Inflammatory macrophage treated with lipopolysaccharide for 1 hour (primary cell): ENCODE data around the gene LYSMD4.

Source experiments
- DNase-seq, 2 donors: peaks; one replicate each; pipeline ENCODE4 v3.0.0-alpha.2; 2020 to 2022

Gene LYSMD4

DNA sequence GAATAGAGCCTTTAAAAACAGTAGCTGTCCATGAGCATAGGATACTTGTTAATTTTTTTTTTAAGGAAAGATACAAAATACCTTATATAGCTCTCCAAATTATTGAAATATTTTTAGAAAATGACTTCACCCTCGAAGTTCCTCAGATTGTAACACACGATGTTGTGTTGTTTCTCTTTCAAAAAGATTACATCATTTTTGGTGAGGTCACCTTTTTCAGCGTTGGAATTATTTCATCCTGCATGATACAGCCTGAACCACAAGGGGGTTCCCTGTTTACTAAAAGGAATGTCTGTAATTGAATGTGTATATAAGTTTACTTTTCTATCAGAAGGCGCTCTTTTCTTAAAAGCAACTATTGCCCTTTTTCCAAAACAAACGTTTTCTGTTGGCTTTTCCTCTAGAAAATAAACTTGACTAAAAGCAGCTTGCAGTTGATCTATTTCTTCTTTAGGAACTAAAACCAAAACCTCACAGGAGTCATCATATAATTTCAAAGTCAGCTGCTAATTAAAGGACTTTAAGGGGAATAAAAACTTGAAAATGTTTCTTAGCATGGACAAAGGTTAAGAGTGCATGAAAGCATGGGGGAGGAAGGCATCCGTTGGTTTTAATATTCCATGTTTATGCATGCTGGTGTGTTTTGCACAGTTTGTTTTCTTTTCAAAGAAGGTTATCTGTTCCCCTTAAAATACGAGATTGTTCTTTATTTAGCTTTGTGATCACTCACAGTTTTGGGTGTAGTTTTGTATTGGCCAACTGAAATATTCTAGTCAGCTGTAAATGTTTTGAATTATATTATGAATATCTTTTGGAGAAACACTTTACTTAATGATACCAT is 29.4 kb downstream of the LYSMD4 start:
- DNase-seq, result peak; percentile 95 to 98

DNA sequence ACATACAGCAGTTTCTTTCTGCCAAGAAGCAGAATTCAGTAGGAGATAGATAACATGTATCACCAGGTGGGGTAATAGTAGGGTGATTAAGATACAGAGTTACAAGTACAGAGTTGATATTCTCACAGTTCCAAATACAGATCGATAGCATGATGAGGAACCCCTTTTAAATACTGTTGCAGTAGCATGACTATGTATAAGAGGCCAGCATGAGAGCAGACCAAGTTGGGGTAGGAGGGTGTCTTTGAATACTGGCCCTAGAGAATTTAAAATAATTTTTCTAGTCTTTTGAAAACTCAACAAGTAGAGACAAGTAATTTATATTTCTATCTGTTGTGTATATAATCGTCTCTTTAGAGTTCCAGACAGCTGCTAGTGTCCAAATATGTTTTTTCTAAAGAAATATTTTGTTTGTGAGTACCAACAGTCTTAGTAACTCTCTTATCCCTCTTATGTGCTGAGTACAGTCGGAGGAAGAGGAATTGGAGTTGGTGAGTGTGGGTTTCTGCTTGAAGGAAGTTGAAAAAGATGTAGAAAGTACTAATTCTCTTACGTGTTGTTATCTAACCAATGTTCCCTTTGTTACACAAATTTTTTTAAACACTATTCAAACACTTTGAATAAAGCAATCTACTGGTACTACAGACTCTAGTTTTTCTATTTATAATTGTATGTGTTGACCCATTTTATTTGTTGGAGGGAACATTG is 30.2 kb downstream of the LYSMD4 start:
- DNase-seq, result peak; percentile 58 to 72

DNA sequence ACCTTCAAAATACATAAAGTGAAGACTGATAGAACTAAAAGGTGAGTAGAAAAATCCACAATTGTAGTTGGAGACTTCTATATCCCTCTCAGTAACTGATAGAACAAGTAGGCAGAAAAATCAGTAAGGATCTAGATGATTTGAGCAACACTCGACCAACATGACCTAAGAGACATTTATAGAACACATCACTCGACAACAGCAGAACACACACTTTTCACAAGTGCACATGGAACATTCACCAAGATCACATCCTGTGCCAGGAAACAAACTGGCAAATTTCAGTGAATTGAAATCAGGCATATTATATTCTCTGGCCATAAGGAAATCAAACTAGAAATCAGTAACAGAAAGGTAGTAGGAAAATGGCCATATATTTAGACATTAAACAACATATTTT is 37.1 kb downstream of the LYSMD4 start:
- DNase-seq, result no peak

DNA sequence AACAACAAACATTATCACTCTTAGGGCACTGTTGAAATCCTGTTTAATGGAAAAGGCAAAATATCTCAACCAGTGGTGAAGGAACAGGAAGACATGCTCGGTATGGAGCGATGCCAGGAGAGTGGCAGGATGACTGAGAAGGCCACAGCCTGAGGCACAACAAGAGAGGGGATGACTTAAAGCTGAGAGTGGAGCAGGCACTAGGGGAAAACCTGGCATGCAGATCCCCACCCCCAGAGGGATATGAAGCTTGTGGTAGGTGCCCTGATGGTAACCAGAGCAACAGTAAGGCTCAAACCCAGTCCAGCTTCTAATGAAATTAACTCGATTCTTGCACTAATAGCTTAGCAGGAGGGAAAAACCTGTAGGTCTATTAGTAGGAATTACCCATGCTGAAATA is 40.4 kb downstream of the LYSMD4 start:
- no peak for DNase-seq

DNA sequence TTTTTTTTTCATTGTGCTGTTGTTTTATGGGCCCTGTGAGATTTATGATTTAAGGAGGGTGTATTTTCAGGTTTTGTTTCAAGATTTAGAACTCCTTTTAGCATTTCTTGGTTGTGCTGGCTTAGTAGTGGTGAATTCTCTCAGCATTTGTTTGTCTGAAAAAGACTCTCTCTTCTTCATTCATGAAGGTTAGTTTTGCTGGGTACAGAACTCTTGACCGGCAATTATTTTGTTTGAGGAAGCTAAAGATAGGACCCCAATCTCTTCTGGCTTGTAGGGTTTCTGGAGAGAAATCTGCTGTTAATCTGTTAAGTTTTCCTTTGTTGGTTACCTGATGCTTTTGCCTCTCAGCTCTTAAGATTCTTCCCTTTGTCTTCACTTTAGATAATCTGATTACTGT is 46.9 kb downstream of the LYSMD4 start:
- no peak for DNase-seq

DNA sequence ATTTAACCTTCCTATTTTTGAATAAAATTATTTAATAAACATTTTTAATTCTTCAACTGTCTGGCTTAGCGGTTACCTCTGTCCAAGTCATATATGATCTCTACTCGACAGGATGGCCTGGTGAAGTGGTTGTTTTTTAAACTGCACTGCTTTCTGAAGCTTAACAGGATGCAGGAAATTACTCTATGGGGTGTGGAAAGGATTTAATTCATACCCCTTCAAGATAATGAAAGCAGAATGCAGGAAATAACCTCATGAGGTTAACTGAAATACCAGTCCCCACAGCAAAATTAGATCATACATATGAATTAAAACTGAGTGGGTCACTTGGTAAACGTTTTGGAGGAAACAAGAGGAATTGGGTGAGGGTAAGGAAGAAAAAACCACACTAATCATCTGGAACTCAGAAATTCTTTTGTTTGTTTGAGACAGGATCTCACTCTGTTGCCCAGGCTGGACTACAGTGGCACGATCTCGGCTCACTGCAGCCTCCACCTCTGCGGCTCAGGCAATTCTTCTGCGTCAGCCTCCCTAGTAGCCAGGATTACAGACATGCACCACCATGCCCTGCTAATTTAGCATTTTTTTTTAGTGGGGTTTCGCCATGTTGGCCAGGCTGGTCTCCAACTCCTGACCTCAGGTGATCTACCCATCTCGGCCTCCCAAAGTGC is 50.1 kb downstream of the LYSMD4 start:
- DNase-seq, result no peak

DNA sequence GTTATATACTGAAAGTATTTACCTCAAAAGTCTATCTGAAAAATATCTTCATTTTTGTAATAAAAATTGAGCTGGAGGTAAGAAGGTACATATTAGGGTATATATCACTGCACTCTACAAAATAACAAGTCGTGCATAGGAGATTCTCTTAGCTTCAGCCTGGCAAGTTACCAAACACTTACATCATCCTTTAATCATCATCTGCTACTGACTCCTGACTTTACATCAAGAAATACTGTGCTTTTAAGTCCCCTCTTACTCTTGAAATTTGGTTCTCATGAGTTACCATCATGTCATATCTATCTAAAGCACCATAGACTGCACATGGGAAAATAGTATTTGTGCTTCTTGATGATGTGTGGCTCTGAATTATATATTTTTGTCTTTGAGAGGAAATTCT is 50.8 kb downstream of the LYSMD4 start:
- DNase-seq, result peak; percentile 19 to 64

DNA sequence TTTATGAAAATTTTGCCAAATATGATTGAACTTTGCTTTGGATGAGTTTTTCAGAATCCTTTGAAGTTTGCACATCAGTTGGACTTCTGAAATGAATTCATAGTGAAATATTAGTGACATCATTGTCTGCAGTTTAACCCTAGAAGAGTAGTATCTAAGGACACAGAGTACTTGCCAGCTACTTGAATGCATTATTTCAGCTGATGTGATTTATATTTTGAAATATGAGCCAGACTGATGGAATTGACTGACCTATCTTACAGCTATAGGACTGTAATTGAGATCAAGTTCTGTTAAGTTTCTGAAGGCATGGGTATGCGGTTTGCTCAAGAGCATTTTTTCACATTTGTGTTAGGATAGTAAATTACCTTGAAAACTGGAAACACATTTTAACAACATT is 51.2 kb downstream of the LYSMD4 start:
- no peak for DNase-seq

DNA sequence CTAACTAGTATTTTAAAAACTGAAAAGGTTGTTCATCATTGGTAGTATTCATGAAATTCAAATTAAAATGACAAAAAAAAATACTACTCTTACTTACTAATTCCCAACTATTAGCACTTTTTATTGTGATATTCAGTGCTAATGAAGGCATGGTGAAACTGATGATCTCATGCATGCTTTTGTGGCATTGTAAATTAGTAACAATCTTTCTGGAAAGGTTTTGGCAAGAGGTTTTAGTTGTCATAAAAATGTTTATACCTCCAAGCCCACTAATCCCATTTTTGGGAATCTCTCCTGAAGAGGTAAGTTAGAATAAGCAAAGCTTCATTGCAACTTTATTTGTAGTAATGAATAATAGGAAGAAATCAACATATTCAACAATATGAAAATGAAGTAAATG is 53.0 kb downstream of the LYSMD4 start:
- no peak for DNase-seq

DNA sequence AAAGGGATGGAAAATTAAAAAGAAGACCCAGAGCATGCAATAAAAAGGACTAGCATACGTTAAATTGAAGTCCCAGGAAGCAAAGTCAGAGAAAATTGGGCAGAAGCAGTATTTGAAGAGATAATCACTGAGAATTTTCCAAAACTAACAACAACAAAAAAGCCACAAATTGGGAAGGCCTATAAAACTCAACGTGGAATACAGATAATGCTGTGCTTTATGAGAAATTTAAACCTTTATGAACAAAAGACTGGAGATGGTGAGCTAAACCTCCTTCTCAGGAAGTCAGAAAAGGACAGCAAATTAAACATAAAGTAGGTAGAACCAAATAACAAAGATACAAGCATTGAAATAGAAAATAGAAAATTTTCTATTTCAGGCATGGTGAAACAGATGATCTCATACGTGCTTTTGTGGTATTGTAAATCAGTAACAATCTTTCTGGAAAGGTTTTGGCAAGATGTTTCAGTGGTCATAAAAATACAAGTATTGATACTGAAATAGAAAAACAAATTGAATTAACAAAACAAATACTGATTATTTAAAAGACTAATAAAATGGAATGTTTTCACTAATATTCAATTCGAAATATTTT is 55.6 kb downstream of the LYSMD4 start:
- DNase-seq, result no peak
